Brain microvascular endothelial cell (primary cell): ENCODE results near the gene TMTC3.

Experiments
- DNase-seq: peaks from one replicate; pipeline ENCODE4 v3.0.0-alpha.2; 2020
- H3K27ac ChIP-seq: fragments of 250-450 bp; sonication (Bioruptor Pico); 2 replicates; pipeline ENCODE4 v1.5.1; 2020; ENCODE audit warnings: mild to moderate bottlenecking, moderate library complexity
- H3K27me3 ChIP-seq: fragments of 250-450 bp; sonication (Bioruptor Pico); replicated peaks from 2 replicates; pipeline ENCODE4 v1.5.1; 2020; ENCODE audit warnings: mild to moderate bottlenecking
- H3K36me3 ChIP-seq: fragments of 250-450 bp; sonication (Bioruptor Pico); replicated peaks from 2 replicates; pipeline ENCODE4 v1.5.1; 2020; ENCODE audit warnings: mild to moderate bottlenecking
- H3K4me3 ChIP-seq: 2 replicates; pipeline ENCODE4 v1.5.1; 2011; ENCODE audit warnings: low read depth, mild to moderate bottlenecking, control low read depth, low read length, moderate library complexity
- CTCF ChIP-seq: IDR thresholded peaks from 2 replicates; pipeline ENCODE4 v1.5.1; 2011; ENCODE audit warnings: low read depth, mild to moderate bottlenecking, moderate library complexity, low read length, control low read depth, inconsistent platforms; ENCODE audit errors: missing control alignments
- in situ Hi-C: cut with HindIII; loops from 2 replicates; pipeline ENCODE4 v1.10.0; 2017; ENCODE audit warnings: low sequenced_read_pairs, low pct_ligation_motif_present

TMTC3 gene

GRCh38 chr12:88150063-88150462, 8.0 kb downstream of the TMTC3 start:
- in situ Hi-C loops = no loop called here
- H3K27me3 ChIP-seq = no peaks in the 10 kb centered on the region
- DNase-seq = no peak
- no peak for TF ChIP-seq CTCF
- H3K27ac ChIP-seq = no peak overlapping the region
- H3K36me3 ChIP-seq = no peaks in the 10 kb centered on the region
- no peak overlapping the region for H3K4me3 ChIP-seq

GRCh38 chr12:88153959-88154358, 11.9 kb downstream of the TMTC3 start:
- no peak overlapping the region for H3K4me3 ChIP-seq
- H3K27me3 ChIP-seq = no peaks in the 10 kb centered on the region
- H3K27ac ChIP-seq = no peak overlapping the region
- H3K36me3 ChIP-seq = no peaks in the 10 kb centered on the region
- in situ Hi-C loops = no loop called here
- no peak for TF ChIP-seq CTCF
- peak; percentile 27 for DNase-seq

GRCh38 chr12:88156075-88156654, 14.1 kb downstream of the TMTC3 start:
- DNase-seq = no peak
- no peak for TF ChIP-seq CTCF
- in situ Hi-C loops = no loop called here
- Histone ChIP-seq H3K27ac (no peak overlapping the region), H3K27me3 (no peaks in the 10 kb centered on the region), H3K4me3 (no peak overlapping the region), H3K36me3 (no peaks in the 10 kb centered on the region)

- Histone ChIP-seq H3K27me3 (no peaks in the 10 kb centered on the region), H3K4me3 (no peak overlapping the region), H3K27ac (no peak overlapping the region), H3K36me3 (peaks cover 4% of the 10 kb centered on the region)
- in situ Hi-C loops = no loop called here
- no peak for DNase-seq
- TF ChIP-seq CTCF = no peak
Measured at GRCh38 chr12:88163371-88163770, 21.3 kb downstream of the TMTC3 start.

GRCh38 chr12:88166179-88166578, 24.1 kb downstream of the TMTC3 start:
- no peak overlapping the region for H3K4me3 ChIP-seq
- peaks cover 4% of the 10 kb centered on the region for H3K36me3 ChIP-seq
- no peak for TF ChIP-seq CTCF
- no peak overlapping the region for H3K27ac ChIP-seq
- no peaks in the 10 kb centered on the region for H3K27me3 ChIP-seq
- in situ Hi-C loops = no loop called here
- no peak for DNase-seq

GRCh38 chr12:88167384-88167783, 25.3 kb downstream of the TMTC3 start:
- no peaks in the 10 kb centered on the region for H3K27me3 ChIP-seq
- H3K4me3 ChIP-seq = no peak overlapping the region
- in situ Hi-C loops = no loop called here
- H3K36me3 ChIP-seq = peaks cover 4% of the 10 kb centered on the region
- no peak overlapping the region for H3K27ac ChIP-seq
- no peak for DNase-seq
- no peak for TF ChIP-seq CTCF
